HepG2 (cell line): ENCODE results near the gene B4GALT5. TPM values are rescaled to one million over a fixed set of nuclear protein-coding genes. Genes with fewer than 3 reads are reported as not detected.

Source experiments
- ARNT ChIP-seq: fragments of 450-650 bp; IDR thresholded peaks from 2 replicates; pipeline ENCODE4 v1.6.1; 2017
- HDAC1 ChIP-seq: sonication (generic); formaldehyde crosslinking; IDR thresholded peaks from 2 replicates; pipeline ENCODE4 v1.5.1; 2020; ENCODE audit warnings: mild to moderate bottlenecking, missing genetic modification reagents
- MAF1 ChIP-seq: sonication (generic); formaldehyde crosslinking; IDR thresholded peaks from 2 replicates; pipeline ENCODE4 v1.5.0; 2020; ENCODE audit warnings: missing genetic modification reagents, borderline replicate concordance
- MATR3 ChIP-seq: sonication (generic); formaldehyde crosslinking; IDR thresholded peaks from 2 replicates; pipeline ENCODE4 v1.4.0; 2020; ENCODE audit warnings: missing genetic modification reagents
- NR2C2 ChIP-seq: sonication (generic); formaldehyde crosslinking; IDR thresholded peaks from 2 replicates; pipeline ENCODE4 v1.4.0; 2020; ENCODE audit warnings: missing genetic modification reagents, mild to moderate bottlenecking, moderate library complexity, borderline replicate concordance
- POLR2G ChIP-seq: fragments of 200-400 bp; formaldehyde crosslinking; IDR thresholded peaks from 2 replicates; pipeline ENCODE4 v1.6.1; 2018; ENCODE audit warnings: mild to moderate bottlenecking, low read depth, low read length, moderate library complexity
- SATB2 ChIP-seq: sonication (generic); formaldehyde crosslinking; IDR thresholded peaks from 2 replicates; pipeline ENCODE4 v1.5.0; 2020; ENCODE audit warnings: missing genetic modification reagents
- SYNCRIP ChIP-seq: fragments of 200-400 bp; formaldehyde crosslinking; IDR thresholded peaks from 2 replicates; pipeline ENCODE4 v1.6.1; 2018; ENCODE audit warnings: mild to moderate bottlenecking, low read depth, low read length; ENCODE audit not compliant: insufficient read depth
- ZNF138 ChIP-seq: sonication (generic); formaldehyde crosslinking; IDR thresholded peaks from 2 replicates; pipeline ENCODE4 v1.5.0; 2020; ENCODE audit warnings: mild to moderate bottlenecking, low read depth, missing genetic modification reagents
- ZNF263 ChIP-seq: sonication (generic); formaldehyde crosslinking; IDR thresholded peaks from 2 replicates; pipeline ENCODE4 v1.4.0; 2020; ENCODE audit warnings: missing genetic modification reagents
- ZNF282 ChIP-seq: fragments of 450-650 bp; IDR thresholded peaks from 2 replicates; pipeline ENCODE4 v1.6.1; 2018; ENCODE audit not compliant: partially characterized antibody
- ZNF337 ChIP-seq: sonication (generic); formaldehyde crosslinking; IDR thresholded peaks from 2 replicates; pipeline ENCODE4 v1.5.1; 2020; ENCODE audit warnings: missing genetic modification reagents, low read depth, mild to moderate bottlenecking, borderline replicate concordance
- ZNF431 ChIP-seq: sonication (generic); formaldehyde crosslinking; IDR thresholded peaks from 2 replicates; pipeline ENCODE4 v1.9.0; 2022; ENCODE audit warnings: missing genetic modification reagents, low read depth, mild to moderate bottlenecking, borderline replicate concordance
- ZNF530 ChIP-seq: sonication (generic); formaldehyde crosslinking; IDR thresholded peaks from 2 replicates; pipeline ENCODE4 v1.5.0; 2020; ENCODE audit warnings: low read depth, mild to moderate bottlenecking, missing genetic modification reagents
- ZNF589 ChIP-seq: sonication (generic); formaldehyde crosslinking; conservative IDR thresholded peaks from 2 replicates; pipeline ENCODE4 v1.8.0; 2022; ENCODE audit warnings: mild to moderate bottlenecking, moderate library complexity, missing genetic modification reagents
- polyA plus RNA-seq, 8 experiments: library from polyadenylated mRNA; depleted of rRNA in 3 of 8; stranded (reverse) in 7 of 8; unstranded in 1 of 8; fragments of >200 nt; fragmentation: Illumina TruSeq in 4 of 8; extraction: Trizol in 4 of 8; gene quantifications; 2 replicates each; pipeline versions ENCODE4 v1.2.1 to v1.2.3, GENCODE V29; 2011 to 2016; ENCODE audit warnings: low read depth in 4 of 8, missing spikeins in 1 of 8, mixed read lengths in 1 of 8; ENCODE audit not compliant: insufficient read depth in 1 of 8
- total RNA-seq, 5 experiments: library from RNA; depleted of rRNA; stranded (reverse); fragments of >200 nt; fragmentation: Illumina TruSeq; extraction: Trizol; gene quantifications; 2 replicates each; pipeline ENCODE4 v1.2.3, GENCODE V29; 2016; ENCODE audit warnings: low read depth in 1 of 5
- TF ChIP-seq, protein P1 (sequence below): sonication (generic); formaldehyde crosslinking; IDR thresholded peaks from 2 replicates; pipeline ENCODE4 v1.8.0; 2022; ENCODE audit warnings: missing genetic modification reagents, mild to moderate bottlenecking, moderate library complexity, borderline replicate concordance
- TF ChIP-seq, protein P2 (sequence below): IDR thresholded peaks from 2 replicates; pipeline ENCODE4 v1.6.1; 2016; ENCODE audit warnings: missing compliant biosample characterization, missing genetic modification reagents, borderline replicate concordance
- TF ChIP-seq, protein P3 (sequence below): sonication (generic); formaldehyde crosslinking; IDR thresholded peaks from 2 replicates; pipeline ENCODE4 v1.4.0; 2020; ENCODE audit warnings: missing genetic modification reagents, borderline replicate concordance
- TF ChIP-seq, protein P4 (sequence below): IDR thresholded peaks from 2 replicates; pipeline ENCODE4 v1.6.1; 2016; ENCODE audit warnings: low read depth, borderline replicate concordance
- TF ChIP-seq, protein P5 (sequence below): sonication (generic); formaldehyde crosslinking; IDR thresholded peaks from 2 replicates; pipeline ENCODE4 v1.4.0; 2020; ENCODE audit warnings: missing genetic modification reagents
- TF ChIP-seq, protein P6 (sequence below): sonication (generic); formaldehyde crosslinking; IDR thresholded peaks from 2 replicates; pipeline ENCODE4 v1.4.0; 2020; ENCODE audit warnings: mild to moderate bottlenecking, missing genetic modification reagents

Gene B4GALT5
- total and polyA plus RNA-seq, 2 of the 13 experiments (the other 11 are each of a cell fraction or from before 2014, with no cell fraction given), result 27.3 to 30.9 TPM

DNA sequence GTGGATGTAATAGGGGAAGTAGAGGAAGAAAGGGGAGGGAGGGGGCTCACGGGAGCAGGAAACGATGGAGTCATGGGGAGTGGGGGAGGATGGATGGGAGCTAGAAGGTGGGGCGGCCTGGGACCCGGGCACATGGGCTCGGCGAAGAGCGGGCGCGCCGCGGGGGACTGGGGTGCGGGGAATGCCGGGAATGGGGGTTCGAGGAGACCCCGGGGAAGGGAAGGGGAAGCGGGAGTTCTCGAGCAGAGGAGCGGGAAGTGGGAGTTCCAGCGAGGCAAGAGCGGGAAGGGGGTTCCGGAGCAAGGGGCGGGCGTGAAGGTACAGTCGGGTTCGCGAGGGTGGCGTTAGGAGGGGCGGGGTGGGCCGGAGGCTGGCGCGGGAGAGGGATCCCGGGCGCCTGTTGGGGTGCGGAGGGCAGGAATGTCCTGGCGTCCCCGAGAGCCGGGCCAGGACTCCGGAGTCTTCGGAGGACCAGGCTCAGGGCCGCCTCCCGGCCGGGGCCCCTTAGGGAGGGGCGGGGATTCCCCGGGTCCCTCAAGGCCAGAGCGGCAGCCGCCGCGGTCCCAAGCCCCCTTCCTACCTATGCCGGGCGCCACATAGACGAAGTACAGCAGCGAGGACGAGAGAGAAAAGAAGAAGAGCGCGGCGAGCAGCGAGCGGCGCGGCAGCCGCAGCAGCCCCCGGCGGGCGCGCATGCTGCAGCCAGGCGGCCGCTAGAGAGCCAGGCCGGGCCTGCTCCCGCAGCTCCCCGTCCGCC lies 504 bp downstream of the B4GALT5 start (continued):
- TF ChIP-seq, protein P1, sequence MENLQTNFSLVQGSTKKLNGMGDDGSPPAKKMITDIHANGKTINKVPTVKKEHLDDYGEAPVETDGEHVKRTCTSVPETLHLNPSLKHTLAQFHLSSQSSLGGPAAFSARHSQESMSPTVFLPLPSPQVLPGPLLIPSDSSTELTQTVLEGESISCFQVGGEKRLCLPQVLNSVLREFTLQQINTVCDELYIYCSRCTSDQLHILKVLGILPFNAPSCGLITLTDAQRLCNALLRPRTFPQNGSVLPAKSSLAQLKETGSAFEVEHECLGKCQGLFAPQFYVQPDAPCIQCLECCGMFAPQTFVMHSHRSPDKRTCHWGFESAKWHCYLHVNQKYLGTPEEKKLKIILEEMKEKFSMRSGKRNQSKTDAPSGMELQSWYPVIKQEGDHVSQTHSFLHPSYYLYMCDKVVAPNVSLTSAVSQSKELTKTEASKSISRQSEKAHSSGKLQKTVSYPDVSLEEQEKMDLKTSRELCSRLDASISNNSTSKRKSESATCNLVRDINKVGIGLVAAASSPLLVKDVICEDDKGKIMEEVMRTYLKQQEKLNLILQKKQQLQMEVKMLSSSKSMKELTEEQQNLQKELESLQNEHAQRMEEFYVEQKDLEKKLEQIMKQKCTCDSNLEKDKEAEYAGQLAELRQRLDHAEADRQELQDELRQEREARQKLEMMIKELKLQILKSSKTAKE, result no peak; the same call in 1 of the 2 replicates
- TF ChIP-seq MATR3 (CRISPR knock-in tag) (no peak), ZNF263 (CRISPR knock-in tag) (peak; percentile 31), ZNF337 (CRISPR knock-in tag) (no peak), ZNF282 (no peak), NR2C2 (CRISPR knock-in tag) (no peak), ZNF431 (peak; percentile 19; the same call in 1 of the 2 replicates), HDAC1 (CRISPR knock-in tag) (no peak), POLR2G (peak; percentile 24; the same call in 1 of the 2 replicates), ZNF530 (CRISPR knock-in tag) (no peak), ZNF589 (CRISPR knock-in tag) (no peak), ZNF138 (CRISPR knock-in tag) (no peak), MAF1 (CRISPR knock-in tag) (0 out of 2 replicates have a peak, but pooled peaks have one; percentile 81), SYNCRIP (no peak), ARNT (no peak), SATB2 (CRISPR knock-in tag) (no peak)
- TF ChIP-seq, protein P2, sequence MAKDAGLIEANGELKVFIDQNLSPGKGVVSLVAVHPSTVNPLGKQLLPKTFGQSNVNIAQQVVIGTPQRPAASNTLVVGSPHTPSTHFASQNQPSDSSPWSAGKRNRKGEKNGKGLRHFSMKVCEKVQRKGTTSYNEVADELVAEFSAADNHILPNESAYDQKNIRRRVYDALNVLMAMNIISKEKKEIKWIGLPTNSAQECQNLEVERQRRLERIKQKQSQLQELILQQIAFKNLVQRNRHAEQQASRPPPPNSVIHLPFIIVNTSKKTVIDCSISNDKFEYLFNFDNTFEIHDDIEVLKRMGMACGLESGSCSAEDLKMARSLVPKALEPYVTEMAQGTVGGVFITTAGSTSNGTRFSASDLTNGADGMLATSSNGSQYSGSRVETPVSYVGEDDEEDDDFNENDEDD, result peak; percentile 38; the same call in 1 of the 2 replicates
- TF ChIP-seq, protein P3, sequence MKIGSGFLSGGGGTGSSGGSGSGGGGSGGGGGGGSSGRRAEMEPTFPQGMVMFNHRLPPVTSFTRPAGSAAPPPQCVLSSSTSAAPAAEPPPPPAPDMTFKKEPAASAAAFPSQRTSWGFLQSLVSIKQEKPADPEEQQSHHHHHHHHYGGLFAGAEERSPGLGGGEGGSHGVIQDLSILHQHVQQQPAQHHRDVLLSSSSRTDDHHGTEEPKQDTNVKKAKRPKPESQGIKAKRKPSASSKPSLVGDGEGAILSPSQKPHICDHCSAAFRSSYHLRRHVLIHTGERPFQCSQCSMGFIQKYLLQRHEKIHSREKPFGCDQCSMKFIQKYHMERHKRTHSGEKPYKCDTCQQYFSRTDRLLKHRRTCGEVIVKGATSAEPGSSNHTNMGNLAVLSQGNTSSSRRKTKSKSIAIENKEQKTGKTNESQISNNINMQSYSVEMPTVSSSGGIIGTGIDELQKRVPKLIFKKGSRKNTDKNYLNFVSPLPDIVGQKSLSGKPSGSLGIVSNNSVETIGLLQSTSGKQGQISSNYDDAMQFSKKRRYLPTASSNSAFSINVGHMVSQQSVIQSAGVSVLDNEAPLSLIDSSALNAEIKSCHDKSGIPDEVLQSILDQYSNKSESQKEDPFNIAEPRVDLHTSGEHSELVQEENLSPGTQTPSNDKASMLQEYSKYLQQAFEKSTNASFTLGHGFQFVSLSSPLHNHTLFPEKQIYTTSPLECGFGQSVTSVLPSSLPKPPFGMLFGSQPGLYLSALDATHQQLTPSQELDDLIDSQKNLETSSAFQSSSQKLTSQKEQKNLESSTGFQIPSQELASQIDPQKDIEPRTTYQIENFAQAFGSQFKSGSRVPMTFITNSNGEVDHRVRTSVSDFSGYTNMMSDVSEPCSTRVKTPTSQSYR (CRISPR knock-in tag), result peak; percentile 6; the same call in 1 of the 2 replicates
- TF ChIP-seq, protein P4, sequence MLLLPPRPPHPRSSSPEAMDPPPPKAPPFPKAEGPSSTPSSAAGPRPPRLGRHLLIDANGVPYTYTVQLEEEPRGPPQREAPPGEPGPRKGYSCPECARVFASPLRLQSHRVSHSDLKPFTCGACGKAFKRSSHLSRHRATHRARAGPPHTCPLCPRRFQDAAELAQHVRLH, result no peak
- TF ChIP-seq, protein P5, sequence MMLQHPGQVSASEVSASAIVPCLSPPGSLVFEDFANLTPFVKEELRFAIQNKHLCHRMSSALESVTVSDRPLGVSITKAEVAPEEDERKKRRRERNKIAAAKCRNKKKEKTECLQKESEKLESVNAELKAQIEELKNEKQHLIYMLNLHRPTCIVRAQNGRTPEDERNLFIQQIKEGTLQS (CRISPR knock-in tag), result no peak
- TF ChIP-seq, protein P6, sequence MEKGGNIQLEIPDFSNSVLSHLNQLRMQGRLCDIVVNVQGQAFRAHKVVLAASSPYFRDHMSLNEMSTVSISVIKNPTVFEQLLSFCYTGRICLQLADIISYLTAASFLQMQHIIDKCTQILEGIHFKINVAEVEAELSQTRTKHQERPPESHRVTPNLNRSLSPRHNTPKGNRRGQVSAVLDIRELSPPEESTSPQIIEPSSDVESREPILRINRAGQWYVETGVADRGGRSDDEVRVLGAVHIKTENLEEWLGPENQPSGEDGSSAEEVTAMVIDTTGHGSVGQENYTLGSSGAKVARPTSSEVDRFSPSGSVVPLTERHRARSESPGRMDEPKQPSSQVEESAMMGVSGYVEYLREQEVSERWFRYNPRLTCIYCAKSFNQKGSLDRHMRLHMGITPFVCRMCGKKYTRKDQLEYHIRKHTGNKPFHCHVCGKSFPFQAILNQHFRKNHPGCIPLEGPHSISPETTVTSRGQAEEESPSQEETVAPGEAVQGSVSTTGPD (CRISPR knock-in tag), result no peak
